Measurements from ENCODE around the gene SMYD3. TPM values are rescaled to one million over a fixed set of nuclear protein-coding genes. Genes with fewer than 3 reads are reported as not detected.

Gene SMYD3
- total RNA-seq, 1 experiment from 2014 or later = 25.5 TPM

- H3K9ac ChIP-seq (ENCODE audit: extremely low read depth, insufficient read length, low read length) = no peak overlapping the region
- no peaks in the 10 kb centered on the region for H3K23me2 ChIP-seq (ENCODE audit: insufficient read length, low read depth, low read length, poor library complexity, severe bottlenecking)
- no peaks in the 10 kb centered on the region for H3K9me3 Mint-ChIP-seq
- no peak overlapping the region for H3K27ac ChIP-seq (ENCODE audit: insufficient read length, low read depth, low read length)
- no peak overlapping the region for H3K4me2 ChIP-seq (ENCODE audit: insufficient read depth, insufficient read length, low read length)
- H4K20me1 ChIP-seq (ENCODE audit: control insufficient read depth, insufficient read depth, insufficient read length) = no peaks in the 10 kb centered on the region
- no peak overlapping the region for H2BK20ac ChIP-seq (ENCODE audit: low read depth, low read length, poor library complexity, severe bottlenecking)
- WGBS (ENCODE audit: extremely low coverage, insufficient read length, low lambda C conversion rate) = no CpG with 5 or more reads among the region's 2 CpGs
- no peak overlapping the region for H2BK120ac ChIP-seq (ENCODE audit: low read depth, low read length, poor library complexity, severe bottlenecking)
- H3K27me3 Mint-ChIP-seq (ENCODE audit: low read depth) = no peaks in the 10 kb centered on the region
- no peak for DNase-seq
- no peak overlapping the region for H3K4ac ChIP-seq (ENCODE audit: low read depth, low read length)
- no peaks in the 10 kb centered on the region for H3K79me1 ChIP-seq (ENCODE audit: insufficient read depth, low read depth, low read length, poor library complexity, severe bottlenecking)
- no peak for TF ChIP-seq CTCF (conservative IDR thresholded peaks at IDR 0.05)
- peaks cover 16 to 17% of the 10 kb centered on the region in 2 experiments for H3K4me1 Mint-ChIP-seq
- H2BK5ac ChIP-seq (ENCODE audit: insufficient read length, low read length) = no peak overlapping the region
- H4K8ac ChIP-seq (replicated peaks; ENCODE audit: insufficient read length, low read depth, low read length) = no peak overlapping the region
- no peak overlapping the region for H4K5ac ChIP-seq (ENCODE audit: insufficient read length, low read depth, low read length)
- H3K4me3 Mint-ChIP-seq = no peak overlapping the region
- no peak overlapping the region for H3K56ac ChIP-seq (ENCODE audit: insufficient read length, low read depth, low read length)
- no peaks in the 10 kb centered on the region for H3K27me3 ChIP-seq (ENCODE audit: insufficient read depth, low read length)
- no peak overlapping the region for H3K14ac ChIP-seq (ENCODE audit: insufficient read depth, low read length)
- H3K9me3 ChIP-seq (ENCODE audit: control insufficient read depth, low read depth, low read length) = no peaks in the 10 kb centered on the region
- no peak overlapping the region for H4K91ac ChIP-seq (ENCODE audit: insufficient read length, low read depth, low read length)
- H3K79me2 ChIP-seq (ENCODE audit: insufficient read depth, low read length) = no peaks in the 10 kb centered on the region
- H3K23ac ChIP-seq (ENCODE audit: insufficient read length, low read depth, low read length) = no peak overlapping the region
- H3K36me3 Mint-ChIP-seq (ENCODE audit: insufficient read depth in 1 of 3, low read depth in 3 of 3) = no peaks in the 10 kb centered on the region
- no peak overlapping the region for H2BK15ac ChIP-seq (ENCODE audit: low read depth, low read length)
- H2AFZ ChIP-seq (ENCODE audit: low read length) = no peak overlapping the region
- peaks cover 4% of the 10 kb centered on the region for H3K4me1 ChIP-seq (ENCODE audit: insufficient read depth, low read length)
- no peak overlapping the region for H3K27ac Mint-ChIP-seq
- no peak overlapping the region for H3K18ac ChIP-seq (ENCODE audit: insufficient read length, low read depth, low read length)
- no peak overlapping the region for H2BK12ac ChIP-seq (ENCODE audit: insufficient read length, low read depth, low read length)
- no peak overlapping the region for H2AK5ac ChIP-seq (ENCODE audit: insufficient read length, low read length)
- H3T11ph ChIP-seq (ENCODE audit: low read length) = no peak overlapping the region
Measured at GRCh38 chr1:246294263-246294662, 212.8 kb downstream of the SMYD3 start.

Measured in H9 (cell line).